ENCODE data around the gene FAM169A. TPM values are rescaled to one million over a fixed set of nuclear protein-coding genes. Genes with fewer than 3 reads are reported as not detected.
"Not testable (repeated sequence)": the region's sequence is repeated elsewhere in the genome, so short reads cannot be mapped to it uniquely, and the experiment has no call there.

Gene FAM169A
- total and polyA plus RNA-seq, 7 donors = 0.95 to 3.3 (median 1.8) TPM

- WGBS, 2 donors = 89 to 92% methylated on average over 7 of the region's 7 CpGs
- no peaks in the 10 kb centered on the region for H3K9me3 ChIP-seq
- H3K27ac ChIP-seq = no peak overlapping the region
- no peaks in the 10 kb centered on the region for H3K27me3 ChIP-seq
- no peak for DNase-seq
- TF ChIP-seq POLR2AphosphoS5 (IDR thresholded peaks at IDR 0.05) = no peak
- no peak for TF ChIP-seq CTCF (IDR thresholded peaks at IDR 0.05)
- no peak for TF ChIP-seq POLR2A (IDR thresholded peaks at IDR 0.05)
- no peak for TF ChIP-seq EP300 (IDR thresholded peaks at IDR 0.05)
- intact Hi-C loops (cut with DNase I) = no loop called here
- H3K4me1 ChIP-seq = no peaks in the 10 kb centered on the region
- H3K4me3 ChIP-seq = no peak overlapping the region
- no peaks in the 10 kb centered on the region for H3K36me3 ChIP-seq
Observed at GRCh38 chr5:74875994-74876791, 10.0 kb upstream of the FAM169A start.

DNA sequence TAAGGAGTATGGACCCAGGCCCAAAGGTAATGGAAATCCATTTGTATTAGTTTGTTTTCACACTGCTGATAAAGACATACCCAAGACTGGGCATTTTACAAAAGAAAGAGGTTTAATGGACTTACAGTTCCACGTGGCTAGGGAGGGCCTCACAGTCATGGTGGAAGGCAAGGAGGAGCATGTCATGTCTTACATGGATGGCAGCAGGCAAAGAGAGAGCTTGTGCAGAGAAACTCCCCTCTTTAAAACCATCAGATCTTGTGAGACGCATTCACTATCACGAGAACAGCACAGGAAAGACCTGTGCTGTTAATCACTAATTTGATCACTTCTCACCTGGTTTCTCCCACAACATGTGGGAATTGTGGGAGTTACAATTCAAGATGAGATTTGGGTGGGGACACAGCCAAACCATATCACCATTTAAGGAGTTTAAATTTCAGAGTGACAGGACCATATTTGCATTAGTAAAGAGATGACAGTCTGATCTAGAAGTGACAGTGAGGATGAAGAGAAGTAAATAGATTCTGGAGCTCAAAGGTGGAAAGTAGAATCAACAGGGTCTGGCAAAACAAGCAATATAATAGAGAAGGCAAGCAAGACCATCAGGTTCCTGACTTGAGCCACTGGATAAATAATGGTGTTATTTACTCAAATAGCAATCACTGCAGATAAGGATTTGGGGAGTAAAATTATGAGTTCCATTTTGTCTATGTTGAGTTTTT is 7.5 kb upstream of the FAM169A start:
- WGBS, 2 donors = 87 to 90% methylated on average over 3 of the region's 3 CpGs

DNA sequence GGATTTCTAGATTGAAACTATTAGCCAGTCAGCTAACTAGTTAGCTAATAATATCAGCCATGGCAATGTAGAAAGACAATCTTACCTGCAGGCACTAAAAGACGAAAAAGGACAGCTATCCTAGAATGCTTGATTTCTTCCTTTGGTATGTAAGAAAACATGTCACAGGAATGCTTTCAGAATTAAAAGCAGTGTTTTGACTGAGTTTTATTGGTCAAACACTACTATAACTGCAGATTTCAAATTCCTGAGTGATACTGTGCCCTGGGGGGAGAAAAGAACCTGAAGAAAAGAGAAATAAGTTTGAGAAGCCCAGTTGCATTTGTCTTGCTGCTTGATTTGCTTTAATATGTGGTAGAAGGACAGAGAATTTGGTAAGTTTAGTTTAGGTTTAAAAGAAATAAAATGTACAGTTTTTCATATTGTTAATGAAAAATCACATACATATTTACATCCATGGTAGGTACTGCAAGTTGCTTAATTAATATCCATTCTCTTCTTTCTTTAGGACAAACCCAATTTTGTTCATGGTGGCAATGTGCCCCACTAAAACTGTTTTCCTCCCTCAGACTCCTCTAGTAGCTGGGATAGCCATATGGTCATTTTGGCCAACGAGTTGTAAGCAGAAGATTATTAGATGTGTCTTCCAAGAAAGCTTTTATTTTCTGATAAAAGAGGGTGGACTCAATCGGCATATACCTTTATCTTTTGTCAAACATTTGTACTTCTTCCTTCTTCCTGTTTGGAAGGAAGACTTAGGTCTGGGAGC is 4.3 kb upstream of the FAM169A start:
- no peak for DNase-seq
- no peaks in the 10 kb centered on the region for H3K9me3 ChIP-seq
- H3K4me1 ChIP-seq = peaks cover 0 to 13% (median 8%) of the 10 kb centered on the region in 4 donors
- H3K27me3 ChIP-seq = peaks cover 13 to 17% (median 16%) of the 10 kb centered on the region in 3 donors
- H3K27ac ChIP-seq = no peak overlapping the region
- WGBS, 2 donors = 67 to 85% methylated on average over 3 of the region's 3 CpGs
- intact Hi-C loops (cut with DNase I) = no loop called here
- TF ChIP-seq EP300 (IDR thresholded peaks at IDR 0.05) (no peak), CTCF (IDR thresholded peaks at IDR 0.05) (no peak), POLR2A (IDR thresholded peaks at IDR 0.05) (no peak)
- no peaks in the 10 kb centered on the region for H3K36me3 ChIP-seq
- H3K4me3 ChIP-seq = no peak overlapping the region

More for the DNA sequence above, 7.5 kb upstream of the FAM169A start:
- intact Hi-C loops (cut with DNase I) = no loop called here
- H3K36me3 ChIP-seq = no peaks in the 10 kb centered on the region
- H3K4me3 ChIP-seq = no peak overlapping the region
- no peaks in the 10 kb centered on the region for H3K9me3 ChIP-seq
- no peaks in the 10 kb centered on the region for H3K4me1 ChIP-seq
- DNase-seq = no peak
- no peaks in the 10 kb centered on the region for H3K27me3 ChIP-seq
- H3K27ac ChIP-seq = no peak overlapping the region
- no peak for TF ChIP-seq POLR2AphosphoS5 (IDR thresholded peaks at IDR 0.05)
- TF ChIP-seq EP300 (IDR thresholded peaks at IDR 0.05) = no peak
- no peak for TF ChIP-seq POLR2A (IDR thresholded peaks at IDR 0.05)
- no peak for TF ChIP-seq CTCF (IDR thresholded peaks at IDR 0.05)

DNA sequence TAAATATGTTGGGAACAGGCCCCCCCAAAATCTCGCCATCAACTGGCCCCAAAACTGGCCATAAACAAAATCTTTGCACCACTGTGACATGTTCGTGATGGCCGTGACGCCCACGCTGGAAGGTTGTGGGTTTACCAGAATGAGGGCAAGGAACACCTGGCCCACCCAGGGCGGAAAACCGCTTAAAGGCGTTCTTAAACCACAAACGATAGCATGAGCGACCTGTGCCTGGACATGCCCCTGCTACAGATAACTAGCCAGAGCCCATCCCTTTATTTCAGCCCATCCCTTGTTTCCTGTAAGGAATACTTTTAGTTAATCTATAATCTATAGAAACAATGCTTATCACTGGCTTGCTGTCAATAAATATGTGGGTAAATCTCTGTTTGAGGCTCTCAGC is 3.2 kb upstream of the FAM169A start:
- H3K36me3 ChIP-seq; H3K9me3 ChIP-seq; intact Hi-C loops (cut with DNase I); DNase-seq; H3K4me3 ChIP-seq; H3K27ac ChIP-seq: not testable (repeated sequence)
- WGBS, 2 donors = 60 to 74% methylated on average over 10 of the region's 10 CpGs
- Histone ChIP-seq H3K4me1 (peaks cover 0 to 17% (median 10%) of the 10 kb centered on the region in 4 donors), H3K27me3 (peaks cover 20 to 28% (median 22%) of the 10 kb centered on the region in 3 donors)
